T1000 (cell line): ENCODE measurements around the gene HNRNPA3.
A peak's percentile ranks its signal among the peaks of the same experiment; 100 is the strongest.
"Not testable (repeated sequence)": the region's sequence is repeated elsewhere in the genome, so short reads cannot be mapped to it uniquely, and the experiment has no call there.

Source experiments
- DNase-seq: peaks from one replicate; lab custom pipeline; 2025; ENCODE audit warnings: mixed read lengths; lab: John Stamatoyannopoulos, UW

The HNRNPA3 gene

GRCh38 chr2:177188482-177189469 is 23.8 kb upstream of the HNRNPA3 start:
- DNase-seq: no peak

GRCh38 chr2:177190941-177191340 is 21.7 kb upstream of the HNRNPA3 start:
- no peak for DNase-seq

GRCh38 chr2:177192788-177193187 is 19.8 kb upstream of the HNRNPA3 start:
- no peak for DNase-seq

DNA sequence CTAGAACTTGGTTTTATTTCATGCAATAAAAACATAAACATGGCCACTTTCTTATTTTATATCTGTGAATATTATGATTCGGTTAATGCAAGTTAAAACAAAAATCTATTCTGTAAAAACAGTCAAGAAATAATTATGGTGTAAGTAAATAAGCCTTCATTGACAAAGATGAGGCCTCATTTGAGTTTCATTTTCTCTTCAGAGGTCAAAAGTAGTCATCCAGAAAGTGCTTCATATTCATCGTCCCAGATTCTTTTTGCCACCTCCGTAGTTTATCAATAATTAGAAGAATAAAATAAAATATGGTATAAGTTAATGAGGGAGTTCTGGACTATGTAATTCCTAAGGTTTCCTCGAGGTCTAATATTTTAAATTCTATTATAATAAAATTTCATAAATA is 19.4 kb upstream of the HNRNPA3 start:
- DNase-seq: no peak

GRCh38 chr2:177195194-177195593 is 17.4 kb upstream of the HNRNPA3 start:
- DNase-seq: no peak

GRCh38 chr2:177200419-177200818 is 12.2 kb upstream of the HNRNPA3 start:
- not testable (repeated sequence) for DNase-seq

DNA sequence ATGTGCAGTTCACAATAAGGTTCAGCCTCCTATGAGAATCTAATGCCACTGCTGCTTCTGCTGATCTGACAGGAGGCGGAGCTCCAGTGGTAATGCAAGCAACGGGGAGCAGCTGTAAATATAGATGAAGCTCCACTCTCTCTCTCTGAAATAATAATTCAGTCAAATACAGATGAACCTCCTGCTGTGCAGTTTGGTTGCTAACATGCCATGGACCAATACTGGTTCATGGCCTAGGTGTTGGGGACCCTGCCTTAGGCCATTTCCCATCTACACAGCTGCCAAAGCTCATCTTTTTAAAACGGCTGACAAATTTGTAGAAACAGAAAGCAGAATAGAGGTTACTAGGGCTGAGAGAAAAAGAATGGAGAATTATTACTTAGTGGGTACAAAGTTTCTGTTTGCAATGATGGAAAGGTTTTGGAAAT is 10.7 kb upstream of the HNRNPA3 start:
- DNase-seq: no peak

DNA sequence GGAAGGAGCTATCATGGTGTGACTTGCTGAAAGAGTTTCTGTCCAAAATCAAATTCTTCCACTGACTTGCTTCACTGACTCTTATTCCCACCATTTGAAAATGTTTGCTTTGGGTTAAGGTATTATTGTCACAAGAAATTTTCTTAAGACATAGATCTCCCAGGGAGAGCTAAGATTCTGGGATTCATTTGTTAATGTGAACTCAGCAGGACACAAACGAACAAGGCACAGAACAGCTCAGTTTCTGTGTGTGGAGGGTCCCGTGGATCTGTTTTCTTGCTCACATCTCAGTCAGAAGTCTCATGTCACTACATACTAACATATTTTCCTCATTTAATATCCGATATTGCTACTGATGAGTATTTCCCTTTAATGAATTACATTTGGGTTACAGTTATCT is 8.2 kb upstream of the HNRNPA3 start:
- DNase-seq: no peak

DNA sequence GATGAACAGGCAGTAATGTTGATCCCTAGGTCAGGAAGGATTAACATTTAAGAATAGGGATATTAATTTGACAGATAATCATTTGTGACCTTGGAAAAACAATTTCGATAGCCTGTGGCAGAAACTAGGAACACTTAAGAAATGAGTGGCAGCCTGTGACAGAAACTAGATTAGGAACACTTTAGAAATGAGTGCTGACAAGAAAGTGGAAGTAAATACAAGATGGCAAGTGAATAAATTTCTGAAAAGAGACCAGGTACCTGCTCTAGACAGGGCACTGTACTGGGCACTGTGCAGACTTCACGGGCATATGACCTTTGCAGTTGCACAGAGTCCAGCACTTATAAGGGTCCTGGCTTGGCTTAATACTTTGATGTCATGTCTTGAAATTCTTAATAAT is 5.5 kb upstream of the HNRNPA3 start:
- no peak for DNase-seq

DNA sequence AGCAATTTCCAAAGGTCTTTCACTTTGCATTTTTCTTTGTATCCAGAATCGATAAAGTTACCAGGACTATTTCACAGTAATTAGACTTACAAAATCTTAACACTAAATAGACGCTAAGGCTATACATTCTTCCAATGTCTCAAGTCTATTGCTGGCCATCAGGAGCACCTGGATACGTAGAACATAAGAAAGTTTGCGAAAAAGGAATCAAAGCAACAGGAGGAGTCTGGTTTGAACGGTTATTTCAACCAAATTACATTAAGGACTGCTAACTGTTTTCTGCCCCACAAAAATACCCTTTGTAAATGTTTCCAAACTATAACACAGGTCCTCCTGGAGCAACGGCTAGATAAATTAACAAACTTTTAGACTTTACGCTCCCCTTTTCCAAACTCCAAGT is 1.4 kb upstream of the HNRNPA3 start:
- DNase-seq: no peak

DNA sequence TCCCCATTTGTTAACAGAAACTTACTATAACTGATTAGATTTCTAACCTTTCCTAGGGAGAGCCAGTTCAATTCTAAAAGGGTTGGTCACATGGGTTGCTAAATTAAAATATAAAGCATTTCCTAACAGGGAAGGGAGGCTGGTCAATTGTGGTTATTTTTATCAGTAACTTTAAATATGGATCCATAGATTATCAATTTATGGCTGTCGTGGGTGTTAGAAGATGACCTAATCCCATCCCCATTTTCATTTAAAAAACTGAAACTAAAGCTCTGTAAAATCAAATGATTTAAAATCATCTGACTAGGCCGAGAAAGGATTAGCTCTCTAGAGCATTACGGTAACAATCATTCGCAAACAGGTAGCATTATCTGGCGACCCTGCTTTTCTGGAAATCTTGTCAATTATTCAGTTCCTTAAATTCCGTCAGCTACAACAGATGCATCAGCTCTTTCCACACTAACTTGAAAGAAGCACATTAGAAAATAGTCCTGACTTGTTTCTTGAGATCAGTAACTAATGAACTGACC is 953 bp upstream of the HNRNPA3 start:
- DNase-seq: no peak

DNA sequence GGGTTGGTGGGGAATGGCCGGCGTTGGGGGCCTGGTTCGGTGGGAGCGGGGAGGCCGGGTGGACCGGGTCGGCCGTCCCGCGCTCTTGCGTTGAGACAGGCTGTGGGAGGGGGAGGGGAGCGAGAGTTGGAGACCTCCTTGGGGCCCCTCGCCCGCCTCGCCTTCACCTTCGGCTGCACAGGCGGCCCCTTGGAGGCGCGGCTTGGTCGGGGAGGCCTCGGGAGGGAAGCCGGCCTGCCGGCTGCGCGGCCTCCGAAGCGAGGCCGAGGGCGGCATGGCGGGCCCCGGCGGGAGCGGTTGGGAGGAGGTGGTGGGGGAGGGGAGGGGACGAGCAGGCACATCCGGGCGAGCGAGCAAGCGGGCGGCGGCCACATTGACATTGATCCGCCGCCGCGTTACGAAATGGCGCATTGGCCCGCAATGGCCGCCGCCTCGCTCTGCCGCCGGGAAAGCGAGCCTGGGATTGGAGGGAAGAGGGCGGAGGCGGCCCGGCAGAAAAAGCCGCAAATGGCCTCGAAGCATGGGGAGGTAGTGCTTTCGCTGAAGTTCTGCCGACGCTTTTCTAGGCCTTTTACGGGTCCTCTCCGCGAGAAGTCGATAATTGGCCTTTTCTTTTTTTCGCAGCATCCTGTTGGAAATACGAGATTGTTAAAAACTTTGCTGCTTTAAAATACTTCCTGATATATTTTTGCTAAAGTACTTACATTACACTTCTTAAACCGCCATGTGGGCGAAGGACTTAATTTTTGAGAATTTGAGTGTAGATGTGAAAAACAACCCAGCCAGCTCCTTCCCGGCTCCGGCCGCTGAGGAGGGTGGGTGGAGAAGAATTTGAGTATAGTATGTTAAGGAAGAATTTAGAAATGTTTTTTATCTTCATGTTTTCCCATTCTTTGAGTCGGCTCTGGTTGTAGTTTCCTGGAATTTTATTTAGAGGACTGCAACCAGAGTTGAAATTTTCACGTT is 580 bp downstream of the HNRNPA3 start:
- DNase-seq: peak; percentile 78

- no peak for DNase-seq
Observed at GRCh38 chr2:177217247-177217843, 4.8 kb downstream of the HNRNPA3 start.

- DNase-seq: not testable (repeated sequence)
Observed at GRCh38 chr2:177219787-177220186, 7.2 kb downstream of the HNRNPA3 start.

DNA sequence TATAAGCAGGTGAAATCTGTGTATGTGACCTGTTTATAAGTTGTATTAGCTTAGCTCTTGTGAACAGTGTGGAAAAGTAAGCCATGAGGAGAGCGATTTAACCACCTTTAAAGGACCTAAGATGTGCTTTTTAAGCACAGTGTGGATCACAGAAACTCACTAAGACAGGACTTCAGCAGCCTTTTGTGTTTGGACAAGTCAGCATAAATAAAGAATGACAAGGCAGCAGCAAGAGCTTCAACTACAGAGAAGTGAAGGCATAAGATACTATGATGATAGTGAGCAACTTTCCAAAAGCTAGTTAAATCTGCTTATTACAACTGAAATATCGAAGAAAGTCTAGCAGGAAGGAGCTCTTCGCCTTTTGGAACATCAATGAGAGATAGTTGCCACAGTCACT is 8.9 kb downstream of the HNRNPA3 start:
- DNase-seq: no peak

GRCh38 chr2:177221970-177222369 is 9.4 kb downstream of the HNRNPA3 start:
- no peak for DNase-seq

- DNase-seq: not testable (repeated sequence)
Observed at GRCh38 chr2:177223436-177223835, 10.8 kb downstream of the HNRNPA3 start.

GRCh38 chr2:177225965-177226360 is 13.4 kb downstream of the HNRNPA3 start:
- no peak for DNase-seq

DNA sequence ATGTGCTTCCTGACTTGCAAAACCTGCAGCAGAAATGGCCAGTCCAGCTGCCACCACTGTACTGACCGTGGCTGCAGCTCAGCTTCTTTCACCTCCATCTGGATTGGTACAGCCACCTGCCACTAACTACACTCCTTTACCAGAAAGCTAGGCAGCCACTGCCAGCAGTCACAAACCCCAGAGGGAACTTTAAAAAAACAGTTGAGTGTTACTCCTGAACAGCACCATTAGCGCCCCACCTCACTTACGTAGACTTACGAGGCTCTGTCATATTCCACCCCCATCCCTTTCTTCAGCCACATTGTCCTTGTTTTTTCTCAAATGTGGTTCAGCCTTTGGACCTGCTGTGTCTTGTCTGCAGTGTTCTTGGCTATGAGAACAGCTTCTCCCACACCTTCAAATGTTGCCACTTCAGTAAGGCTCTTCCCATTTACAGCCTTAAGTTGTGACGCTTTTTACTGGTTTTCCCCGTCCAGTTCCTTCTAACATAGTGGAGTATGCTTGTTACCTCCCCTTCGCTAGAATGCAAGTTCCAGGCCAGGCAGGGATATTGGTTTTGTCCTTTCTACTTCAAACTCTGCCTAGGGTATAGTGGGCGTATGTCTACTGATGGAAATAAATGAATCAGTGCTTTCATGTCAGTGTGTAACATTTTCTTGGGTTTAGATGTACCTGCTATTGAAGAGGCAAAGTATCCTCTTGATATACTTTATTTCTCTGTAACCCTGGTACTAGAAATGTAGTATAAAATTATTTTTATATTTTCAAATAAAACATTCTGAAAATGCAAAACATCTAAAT is 17.0 kb downstream of the HNRNPA3 start:
- no peak for DNase-seq

GRCh38 chr2:177231270-177231669 is 18.7 kb downstream of the HNRNPA3 start:
- DNase-seq: no peak

DNA sequence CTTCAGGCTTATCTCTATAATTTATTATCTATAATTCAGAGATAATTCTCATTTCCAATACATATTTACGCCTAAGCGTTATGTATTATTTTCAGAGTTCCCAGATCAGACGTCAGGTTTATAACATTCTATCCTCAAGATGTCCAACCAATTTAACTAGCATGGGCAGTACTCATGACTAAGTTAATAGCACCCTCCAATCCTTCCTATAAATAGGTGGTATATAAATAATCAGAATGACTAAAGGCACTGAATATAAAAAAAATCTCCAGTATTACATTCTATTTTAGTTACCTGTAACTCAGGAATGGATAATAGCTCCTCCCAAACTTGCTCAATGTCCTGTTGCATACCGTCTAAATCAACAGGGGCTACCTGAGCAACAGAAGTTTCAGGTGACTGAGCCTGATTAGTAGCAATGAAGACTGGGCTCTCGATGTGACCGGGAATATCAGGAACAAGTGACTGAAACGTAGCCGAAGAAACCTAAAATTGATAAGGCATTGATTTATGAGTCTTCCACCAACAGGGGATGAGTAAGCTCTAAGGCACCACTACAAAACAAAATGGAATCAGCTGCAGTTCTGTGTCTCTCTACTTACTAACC is 19.6 kb downstream of the HNRNPA3 start:
- DNase-seq: no peak
